NCI-H526 treated with DMSO at 0.1 percent for 48 hours (cell line): Measurements from ENCODE around the gene GNG2.

Experiments used
- DNase-seq: peaks from one replicate; lab custom pipeline; 2025; lab: John Stamatoyannopoulos, UW

Gene GNG2

DNA sequence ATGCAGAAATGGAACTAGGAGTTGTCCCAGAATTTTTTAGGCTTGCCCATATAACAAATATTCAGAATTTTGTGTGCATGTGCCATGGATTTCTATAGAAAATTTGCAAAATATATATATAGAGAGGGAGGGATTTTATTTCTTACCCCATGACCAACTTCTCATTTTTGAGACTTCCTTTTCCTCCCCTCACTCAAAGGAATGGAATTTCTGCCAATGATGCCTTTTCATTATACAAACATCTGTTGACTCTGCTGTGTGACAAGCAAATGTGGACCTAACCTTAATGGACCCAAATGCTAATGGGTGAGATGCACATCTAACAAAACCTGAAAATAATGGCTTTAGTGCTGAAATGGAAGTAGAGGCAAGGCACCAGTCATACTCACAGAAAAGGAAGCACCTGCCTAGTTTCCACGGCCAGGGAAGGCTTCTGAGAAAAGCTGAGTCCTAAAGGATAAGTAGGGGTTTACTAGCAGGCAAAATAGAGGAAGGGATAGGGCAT, 3.6 kb upstream of the GNG2 start:
- no peak for DNase-seq

DNA sequence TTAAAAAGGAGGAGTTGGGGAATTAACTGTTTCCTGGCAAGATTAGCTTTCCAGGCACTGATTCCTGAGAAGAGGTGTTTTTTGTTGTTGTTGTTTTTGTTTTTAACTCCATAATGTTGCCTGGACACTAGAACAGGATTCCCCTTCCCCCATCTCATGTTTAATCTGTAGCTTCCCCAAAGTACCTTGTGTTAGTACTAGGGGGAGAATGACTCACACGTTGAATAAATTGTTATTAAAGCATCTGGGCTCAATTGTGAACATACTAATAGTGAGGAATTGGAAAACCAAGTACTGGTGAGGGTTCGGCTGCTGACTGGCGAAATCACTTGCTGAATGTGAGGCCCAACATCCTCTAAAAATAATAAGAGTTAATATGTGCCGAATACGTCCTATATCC, 1.3 kb upstream of the GNG2 start:
- DNase-seq, result no peak

DNA sequence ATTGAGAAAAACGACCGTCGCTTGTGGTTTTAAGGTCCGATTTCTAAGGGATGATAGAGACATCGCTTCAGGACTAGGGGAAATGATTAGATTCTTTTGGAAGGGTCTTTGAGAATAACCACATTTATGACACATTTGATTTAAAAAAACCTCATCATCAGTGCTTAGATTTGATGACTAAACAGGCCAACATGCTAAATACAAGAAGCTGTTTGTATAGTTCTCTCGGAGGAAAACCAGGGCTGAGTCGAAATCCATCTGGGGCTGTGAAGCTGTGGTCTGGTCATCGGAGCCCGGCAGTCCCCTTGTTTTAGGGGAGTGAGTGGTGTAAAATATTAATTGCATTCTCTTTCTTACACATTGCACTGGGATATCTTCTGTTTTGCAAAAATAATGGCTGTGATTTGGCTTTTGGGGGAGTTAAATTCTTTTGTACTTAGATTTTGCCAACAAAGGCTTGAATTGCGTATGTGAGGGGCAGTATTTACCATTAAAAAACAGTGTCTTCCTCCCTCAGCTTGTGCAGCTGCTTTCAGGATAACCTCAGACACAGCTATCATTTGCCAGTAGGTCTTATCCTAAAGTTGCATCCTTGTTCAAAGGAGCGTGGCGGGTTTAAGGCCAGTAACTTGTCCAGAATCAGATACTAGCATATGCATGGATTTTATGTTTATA, 550 bp downstream of the GNG2 start:
- DNase-seq, result peak; percentile 39

DNA sequence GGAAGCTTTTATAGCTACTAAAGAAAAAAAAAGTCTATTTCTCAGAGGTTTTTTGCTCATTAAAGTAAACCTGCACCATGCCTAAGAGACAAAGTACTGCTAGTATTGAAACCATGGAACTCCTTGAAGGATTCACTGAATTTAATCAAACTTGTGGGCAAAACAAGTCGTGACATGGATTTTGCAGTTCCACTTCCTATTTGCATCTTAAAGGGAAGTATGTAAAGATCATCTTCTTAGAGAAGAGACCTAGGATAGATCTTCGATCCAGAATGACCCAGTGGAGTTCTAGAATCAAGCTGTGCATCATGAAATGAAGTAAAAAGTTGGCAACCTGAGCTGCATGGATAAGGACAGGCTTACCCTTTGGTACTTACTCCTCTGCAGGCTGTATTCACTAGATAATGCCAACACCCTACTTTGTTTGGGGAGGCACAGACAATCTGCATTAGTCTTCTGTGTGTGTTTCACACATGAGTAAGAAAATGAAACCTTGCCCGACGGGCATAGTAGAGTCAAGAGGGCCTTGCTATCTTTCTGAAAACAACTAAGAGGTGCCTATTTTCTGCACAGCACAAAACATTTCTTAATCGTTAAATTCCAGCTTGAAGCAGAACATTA, 1.9 kb downstream of the GNG2 start:
- no peak for DNase-seq

DNA sequence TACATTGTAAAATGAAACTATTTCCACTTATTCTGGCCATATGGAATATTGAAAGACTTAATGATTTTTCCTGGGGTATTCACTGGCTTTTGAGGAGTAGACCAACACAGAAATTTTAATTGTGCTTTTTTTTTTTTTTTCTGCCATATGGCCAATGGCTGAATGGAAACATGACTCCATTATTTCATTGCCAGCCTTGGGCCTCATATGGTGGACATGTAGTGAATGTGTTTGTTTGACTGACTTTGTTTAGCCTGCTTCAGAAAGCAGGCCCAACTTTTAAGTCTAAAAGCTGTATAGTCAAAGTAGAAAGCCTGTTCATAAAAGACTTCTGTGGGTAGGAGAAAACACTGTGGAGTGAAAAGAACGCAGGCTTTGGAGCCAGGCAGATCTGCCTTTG, 2.4 kb downstream of the GNG2 start:
- no peak for DNase-seq

DNA sequence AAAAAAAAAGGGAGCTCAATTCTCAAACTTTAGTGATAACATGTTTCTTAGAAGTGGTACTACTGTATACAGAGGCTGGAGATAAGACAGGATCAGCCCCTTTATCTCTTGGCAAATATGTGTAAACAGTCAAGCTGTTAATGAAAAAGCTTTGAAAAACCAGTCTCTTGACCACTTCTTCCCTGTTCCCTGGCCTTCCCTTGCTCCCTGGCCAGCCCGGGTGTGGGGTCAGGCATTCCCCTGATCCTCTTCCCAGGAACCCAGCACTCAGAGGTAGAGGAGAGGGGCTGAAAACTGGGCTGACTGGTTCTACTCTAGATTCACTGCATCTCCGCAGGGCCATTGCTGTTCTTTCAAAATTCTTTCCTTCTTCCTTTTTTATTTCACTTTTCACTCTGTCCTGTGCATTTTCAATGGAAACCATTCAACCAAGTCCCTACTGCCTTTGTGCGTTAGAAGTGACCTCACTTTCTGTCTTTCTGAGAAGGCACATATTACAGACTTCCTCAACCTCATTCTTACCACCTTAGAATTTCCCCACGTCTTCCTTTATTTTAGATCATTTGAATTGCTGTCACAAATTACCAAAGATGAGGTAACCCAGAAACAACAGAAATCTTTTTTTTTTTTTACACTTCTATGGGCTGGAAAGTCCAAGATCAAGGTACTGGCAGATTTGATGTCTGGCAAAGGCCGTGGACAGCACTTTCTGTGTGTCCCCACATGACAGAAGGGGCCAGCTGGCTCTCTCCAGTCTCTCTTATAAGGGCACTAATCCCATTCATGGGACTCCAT, 5.7 kb downstream of the GNG2 start:
- no peak for DNase-seq

DNA sequence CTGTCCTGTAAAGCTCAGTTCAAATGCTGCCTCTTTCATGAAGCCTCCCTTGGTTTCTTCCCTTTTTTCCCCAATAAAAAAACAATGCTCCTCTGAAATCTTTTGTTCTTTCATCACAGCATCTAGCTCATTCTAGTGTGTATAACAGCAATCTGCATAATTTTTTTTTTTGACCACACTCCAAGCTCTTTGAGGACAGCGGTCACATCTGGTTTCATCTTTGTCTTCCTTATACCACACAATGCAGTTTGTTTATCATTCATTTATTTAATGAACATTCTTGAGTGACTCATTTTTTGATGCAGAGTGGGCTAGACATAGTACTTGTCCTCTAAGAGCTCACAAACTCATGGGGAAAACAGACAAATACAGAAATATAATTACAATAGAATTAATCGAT, 7.3 kb downstream of the GNG2 start:
- no peak for DNase-seq

DNA sequence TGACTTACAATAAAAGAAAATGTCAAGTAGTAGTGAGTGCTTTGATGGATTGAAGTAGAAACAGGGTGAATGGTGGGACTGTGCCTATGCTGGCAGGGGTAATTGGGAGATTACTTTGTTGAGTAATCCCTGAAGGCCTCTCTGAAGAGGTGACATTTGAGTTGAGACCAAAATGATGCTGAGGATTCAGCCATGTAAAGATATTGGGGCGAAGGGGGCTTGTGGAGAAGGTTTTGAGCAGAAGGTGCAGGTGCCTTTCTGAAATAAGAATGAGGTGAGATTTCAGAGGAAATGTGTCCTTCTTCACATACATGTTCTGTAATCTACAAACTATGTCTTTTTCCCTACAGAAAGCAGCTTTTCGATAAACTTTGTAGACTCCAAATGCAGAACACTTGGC, 8.0 kb downstream of the GNG2 start:
- DNase-seq, result no peak

DNA sequence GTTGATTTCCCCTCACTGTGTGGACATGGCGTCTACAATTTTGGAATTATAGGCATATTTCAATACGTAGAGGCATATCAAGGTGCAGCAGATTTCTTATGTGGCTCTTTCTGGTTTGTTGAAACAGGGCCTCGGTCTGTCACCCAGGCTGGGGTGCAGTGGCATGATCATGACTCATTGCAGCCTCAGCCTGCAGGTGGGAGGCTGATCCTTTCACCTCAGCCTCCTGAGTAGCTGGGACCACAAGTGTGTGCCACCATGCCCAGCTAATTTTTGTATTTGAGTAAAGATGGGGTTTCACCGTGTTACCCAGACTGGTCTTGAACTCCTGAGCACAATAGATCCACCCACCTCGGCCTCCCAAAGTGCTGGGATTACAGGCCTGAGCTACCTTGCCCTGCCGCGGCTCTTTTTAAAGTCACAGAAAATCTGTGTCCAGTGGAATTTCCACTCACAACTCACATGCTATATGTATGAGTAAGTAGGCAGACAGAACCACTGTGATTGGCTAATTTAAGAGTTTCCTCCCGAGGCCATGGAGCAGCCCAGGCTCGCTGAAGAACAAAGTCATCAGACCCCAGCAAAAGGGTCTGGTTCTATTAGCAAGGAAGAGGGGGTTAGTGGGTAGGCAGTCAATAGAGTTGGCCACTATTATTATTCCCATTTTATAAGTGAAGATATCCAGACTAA, 9.1 kb downstream of the GNG2 start:
- no peak for DNase-seq

DNA sequence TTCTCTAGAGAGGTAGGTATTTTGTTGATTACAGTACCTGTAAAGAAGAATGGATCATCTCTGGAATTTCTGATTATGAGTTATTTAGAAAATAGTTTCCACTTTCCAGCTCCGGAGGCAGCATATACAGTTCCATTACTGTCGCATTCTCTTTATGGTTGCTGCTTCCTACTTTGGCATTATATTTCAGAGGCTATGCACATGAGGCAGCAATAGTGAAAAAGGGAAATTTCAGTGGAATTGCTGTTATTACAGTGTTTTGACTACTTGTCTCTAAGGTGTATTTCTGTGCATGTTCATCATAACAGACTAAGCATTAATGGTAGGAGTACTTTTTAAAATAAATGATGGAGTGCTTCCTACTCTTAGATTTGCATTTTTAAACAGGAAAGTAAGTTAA, 10.2 kb downstream of the GNG2 start:
- DNase-seq, result no peak

DNA sequence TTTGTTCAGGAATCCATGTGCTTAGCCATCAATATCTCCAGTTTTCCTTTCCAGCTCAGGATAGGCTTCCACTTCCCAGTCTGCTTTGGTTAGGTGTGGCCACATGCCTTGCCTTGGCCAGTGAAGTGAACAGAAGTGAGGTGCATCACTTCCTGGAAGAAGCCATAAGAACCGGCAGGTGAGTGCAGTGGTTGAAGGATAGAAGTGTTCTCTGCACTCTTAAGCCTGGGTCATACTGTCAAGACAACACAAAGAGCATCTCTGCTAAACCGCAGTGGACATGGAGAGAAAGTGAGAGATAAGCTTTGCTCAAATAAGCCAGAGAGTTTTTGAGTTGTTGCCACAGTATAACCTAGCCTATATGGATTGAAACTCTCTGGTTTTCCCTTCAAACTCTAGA, 11.4 kb downstream of the GNG2 start:
- DNase-seq, result no peak

DNA sequence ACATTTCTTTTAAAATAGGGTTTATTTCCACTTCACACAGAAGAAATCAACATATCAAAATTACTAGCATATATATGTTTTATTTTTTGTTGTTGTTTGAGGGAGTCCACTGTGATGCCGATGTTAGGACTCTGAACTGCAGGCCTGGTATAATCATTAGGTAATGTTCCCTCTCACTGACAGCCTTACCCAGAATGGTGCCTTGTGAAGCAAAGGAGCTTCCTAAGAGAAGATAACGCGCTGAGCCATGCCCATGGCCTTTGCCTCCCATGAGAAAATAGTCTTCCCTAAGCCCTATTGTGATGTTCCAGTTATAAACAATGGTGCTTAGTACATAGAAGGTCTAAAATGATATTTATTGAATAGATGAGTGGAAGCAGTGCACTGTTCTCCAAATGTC, 12.0 kb downstream of the GNG2 start:
- no peak for DNase-seq

DNA sequence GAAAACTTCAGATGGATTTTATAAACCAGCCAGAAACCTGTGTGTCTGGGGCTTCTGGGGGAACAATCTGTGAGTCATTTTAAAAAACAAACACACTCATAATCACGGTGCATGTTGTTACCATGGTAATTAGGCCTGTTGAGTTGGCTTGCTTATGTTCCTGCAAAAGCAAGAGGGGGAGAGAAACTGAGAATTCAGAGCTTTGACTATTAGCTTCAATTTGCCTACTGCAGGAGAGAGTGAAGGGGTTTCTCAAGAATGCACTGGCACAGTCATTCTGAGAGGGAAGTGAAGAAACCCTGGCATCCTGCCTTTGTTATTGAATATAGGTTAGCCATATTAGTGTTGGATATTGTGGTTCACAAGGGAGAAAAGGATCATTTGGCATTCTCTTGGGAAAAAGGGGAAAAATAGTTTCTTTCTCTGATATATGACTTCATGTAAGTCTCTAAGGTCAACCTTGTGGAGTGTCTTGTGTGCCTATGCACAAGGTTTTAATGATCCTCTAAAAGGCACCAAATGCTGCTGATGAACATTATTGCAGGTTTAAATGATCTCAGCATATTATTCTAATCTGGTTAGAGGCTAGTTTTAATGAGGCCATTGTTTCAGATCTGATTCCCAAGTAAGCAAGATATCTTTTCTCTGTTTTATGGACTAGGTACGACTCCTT, 12.9 kb downstream of the GNG2 start:
- no peak for DNase-seq

DNA sequence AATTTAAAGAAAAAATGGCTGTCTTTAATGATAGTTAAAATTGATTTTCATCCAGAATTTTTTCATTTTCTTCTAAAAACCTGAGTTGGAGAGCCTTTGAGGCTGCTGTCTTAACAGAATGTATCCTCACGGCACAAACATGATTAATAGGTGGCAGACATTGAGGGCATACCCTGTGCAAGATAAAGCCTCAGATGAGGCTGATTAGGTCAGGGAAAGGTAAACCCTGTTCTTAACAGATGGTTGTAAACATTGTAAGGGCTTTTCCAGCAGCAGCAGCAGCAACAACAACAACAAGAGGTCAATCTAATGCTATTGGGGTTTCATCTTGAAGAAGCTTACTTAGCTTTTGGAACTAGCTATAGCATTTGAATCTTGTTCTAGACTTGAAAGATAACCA, 17.4 kb downstream of the GNG2 start:
- DNase-seq, result no peak

DNA sequence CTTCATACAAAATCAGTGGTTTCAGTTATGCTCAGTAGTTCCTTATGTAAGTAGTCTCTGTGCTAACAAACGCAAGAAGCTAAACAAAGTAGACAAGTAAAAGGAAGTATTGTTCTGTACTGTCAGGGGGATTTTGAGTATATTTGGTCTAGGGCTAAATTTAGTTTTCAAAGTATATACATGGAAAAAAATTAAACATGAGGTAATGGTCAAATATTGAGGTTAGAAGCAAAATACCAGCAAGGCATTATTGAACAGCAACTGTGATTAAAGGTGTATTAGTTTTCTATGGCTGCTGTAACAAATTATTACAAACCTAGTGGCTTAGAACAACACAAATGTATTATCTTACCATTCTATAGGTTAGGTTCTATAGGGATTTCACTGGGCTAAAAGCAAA, 18.8 kb downstream of the GNG2 start:
- DNase-seq, result no peak

DNA sequence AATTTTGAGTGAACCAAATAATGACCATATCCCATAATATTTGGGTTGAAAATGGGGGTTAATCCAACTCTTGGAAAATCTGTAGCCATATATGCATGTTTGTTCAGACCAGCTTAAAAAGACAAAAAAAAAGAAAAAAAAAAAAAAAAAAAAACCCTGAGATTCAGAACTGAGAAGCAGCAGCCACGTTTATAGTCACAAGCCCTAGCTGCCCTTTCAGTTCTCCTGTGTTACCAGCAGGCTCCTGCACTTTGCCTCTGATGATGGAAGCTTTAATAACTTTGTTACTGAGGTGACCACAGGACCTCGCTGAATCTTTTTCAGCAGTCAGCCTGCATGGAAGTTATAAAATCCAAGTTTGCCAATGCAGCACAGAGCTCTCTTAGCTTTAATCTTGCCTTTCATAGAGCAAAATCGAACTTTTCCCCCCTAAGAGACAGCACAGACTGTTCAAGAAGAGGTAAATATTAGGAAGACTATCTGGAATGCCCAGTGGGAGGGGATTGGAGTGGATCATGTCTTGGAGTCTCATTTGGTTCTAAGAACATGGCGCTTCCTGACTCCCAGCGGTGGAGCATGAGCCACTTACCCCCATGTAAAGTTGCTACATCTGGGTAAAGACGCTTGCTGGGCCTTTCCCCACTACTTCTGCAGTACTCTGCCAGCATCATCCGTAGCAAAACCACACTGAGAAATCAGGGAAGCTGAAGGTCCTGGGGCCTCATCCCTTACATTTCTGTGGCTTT, 20.6 kb downstream of the GNG2 start:
- no peak for DNase-seq

DNA sequence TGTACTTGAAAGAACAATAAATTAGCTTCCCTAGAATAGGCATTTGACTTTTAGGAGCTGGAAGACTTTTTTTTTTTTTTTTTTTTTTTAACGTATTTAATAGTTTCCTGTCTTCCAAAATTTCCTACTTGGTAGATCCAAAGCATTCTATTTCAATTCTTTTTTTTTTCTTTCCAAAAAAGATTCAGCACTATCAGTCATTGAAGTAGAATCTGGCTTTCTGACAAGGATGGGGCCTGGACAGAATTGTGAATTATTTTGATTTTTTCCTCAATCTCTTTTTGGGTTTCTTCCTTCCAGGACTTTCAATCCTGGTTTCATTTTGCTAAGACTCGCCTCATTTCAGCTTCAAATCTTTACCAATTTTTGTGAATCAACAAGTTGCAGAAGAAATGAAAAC, 21.2 kb downstream of the GNG2 start:
- no peak for DNase-seq

DNA sequence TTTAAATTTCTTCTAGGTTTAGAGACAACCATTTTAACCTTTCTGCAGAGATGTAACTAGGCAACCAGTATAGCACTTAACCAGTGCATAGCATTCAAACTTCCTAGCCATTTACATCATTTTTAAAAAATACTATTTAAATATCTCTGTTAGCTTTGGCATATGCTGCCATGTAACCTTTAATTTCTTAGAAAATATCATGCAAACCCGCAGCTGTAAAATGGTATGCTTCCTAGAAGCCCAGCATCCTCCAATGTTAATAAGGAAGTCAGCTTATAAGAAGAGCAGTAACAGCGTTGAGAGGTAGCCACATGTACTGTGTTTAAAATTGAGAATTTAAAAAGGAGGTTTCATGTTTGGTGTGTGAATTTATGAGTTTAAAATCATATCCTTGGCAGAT, 22.8 kb downstream of the GNG2 start:
- no peak for DNase-seq

DNA sequence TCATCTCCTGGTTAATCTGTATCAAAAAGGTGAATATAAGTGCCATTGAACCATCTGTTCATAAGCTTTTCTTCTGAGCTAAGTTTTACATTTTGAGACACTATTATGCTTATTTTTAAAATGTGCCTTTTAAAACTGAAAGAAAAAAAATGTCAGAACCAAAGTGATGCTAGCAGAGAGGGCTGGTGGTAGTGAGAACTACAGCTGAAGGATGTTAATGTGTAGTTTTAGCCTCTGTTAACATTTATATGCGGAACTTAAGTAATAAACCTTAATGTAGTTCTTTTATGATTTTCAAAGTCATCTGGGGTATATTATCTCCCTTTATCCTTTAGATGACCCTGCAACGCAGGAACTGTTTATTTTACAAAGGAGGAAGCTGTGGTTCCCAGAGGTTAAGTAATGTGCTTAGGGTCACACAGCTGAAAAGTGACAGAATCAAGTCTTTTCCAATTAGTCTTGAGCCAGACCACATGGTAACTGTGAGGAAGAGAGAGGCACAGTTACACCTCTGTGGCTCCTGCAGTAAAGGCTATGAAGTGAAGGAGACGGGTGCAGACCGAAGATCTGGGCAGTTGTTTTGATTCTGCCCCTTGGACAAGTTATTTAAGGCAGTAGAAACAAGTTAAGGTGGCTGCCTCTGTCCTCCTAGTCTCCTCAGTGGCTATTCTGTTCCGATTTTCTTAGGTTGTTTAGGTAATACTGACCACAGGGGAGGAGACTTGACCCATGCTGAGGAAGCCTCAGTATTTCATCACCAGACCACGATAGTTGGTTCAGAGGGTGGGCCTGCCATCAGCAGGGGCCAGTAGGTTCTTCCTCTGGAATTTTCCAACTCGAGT, 23.9 kb downstream of the GNG2 start:
- no peak for DNase-seq

DNA sequence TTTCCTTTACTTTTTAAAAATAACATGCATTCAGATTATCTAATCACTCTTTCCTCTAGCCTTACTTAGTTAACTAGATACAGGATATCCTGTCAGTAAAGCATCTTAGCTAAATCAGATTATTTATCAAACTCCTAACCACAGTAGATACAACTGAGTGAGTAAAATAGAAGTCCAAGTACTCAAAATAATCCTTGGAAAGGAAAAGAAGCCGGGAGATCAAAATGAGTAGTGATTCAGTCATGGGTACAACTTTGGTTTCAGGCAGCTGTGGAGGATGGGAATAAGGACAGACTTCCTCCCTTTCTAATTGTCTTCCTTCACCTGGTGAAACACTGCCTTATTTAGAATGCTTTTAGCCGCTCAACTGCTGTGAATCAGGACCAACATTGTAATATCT, 29.4 kb downstream of the GNG2 start:
- DNase-seq, result no peak
